ENCODE results near the gene ZFPL1.

ZFPL1 gene

GRCh38 chr11:65059959-65060824 lies 23.8 kb upstream of the ZFPL1 start:
- DNase-seq (ENCODE audit: low read depth in 1 of 2, low spot score in 1 of 2) = no peak

- DNase-seq (ENCODE audit: low read depth in 1 of 2, low spot score in 1 of 2) = no peak
Measured at GRCh38 chr11:65060913-65061408, 23.1 kb upstream of the ZFPL1 start.

DNA sequence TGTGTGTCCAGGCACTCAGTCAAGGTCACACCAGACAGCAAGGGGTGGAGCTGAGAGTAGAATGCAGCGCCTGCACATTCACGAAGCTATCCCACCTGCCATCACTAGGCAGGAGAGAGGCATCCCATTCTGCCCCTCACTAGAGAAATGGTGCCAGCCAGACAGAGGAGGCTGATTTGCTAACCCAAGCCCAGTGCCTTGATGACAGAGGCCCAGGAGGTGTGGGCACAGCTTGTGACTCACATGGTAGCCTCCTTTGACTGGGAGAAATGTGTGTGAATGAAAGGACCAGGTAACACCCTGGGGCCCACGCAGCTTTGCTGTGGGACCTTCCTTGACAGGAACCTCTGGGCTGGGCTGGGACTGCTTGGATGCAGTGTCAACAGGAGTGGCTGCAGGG lies 20.5 kb upstream of the ZFPL1 start:
- DNase-seq (ENCODE audit: low read depth in 1 of 2, low spot score in 1 of 2) = no peak

- no peak for DNase-seq (ENCODE audit: low read depth in 1 of 2, low spot score in 1 of 2)
Measured at GRCh38 chr11:65064847-65065240, 19.2 kb upstream of the ZFPL1 start.

DNA sequence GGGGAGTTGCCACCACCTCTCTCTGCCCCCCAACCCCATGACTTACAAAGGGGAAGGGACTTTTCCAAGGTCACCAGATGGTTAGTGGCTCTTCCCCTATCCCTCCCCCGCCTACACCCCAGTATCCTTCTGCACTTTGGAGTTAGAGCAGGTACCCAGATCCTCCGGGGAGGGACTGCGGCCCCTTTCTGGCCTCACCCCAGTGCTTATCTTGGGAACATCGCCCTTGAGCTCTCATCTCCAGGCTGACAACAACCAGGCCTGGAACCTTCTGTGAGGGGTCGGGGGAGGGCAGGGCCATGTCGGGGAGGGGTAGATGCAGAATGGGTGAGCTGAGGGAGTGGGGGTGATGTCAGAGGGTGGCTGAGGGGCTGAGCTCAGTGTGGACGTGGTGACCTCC lies 18.2 kb upstream of the ZFPL1 start:
- no peak for DNase-seq (ENCODE audit: low read depth in 1 of 2, low spot score in 1 of 2)

GRCh38 chr11:65066315-65066714 lies 17.7 kb upstream of the ZFPL1 start:
- DNase-seq (ENCODE audit: low read depth in 1 of 2, low spot score in 1 of 2) = no peak

GRCh38 chr11:65066805-65067291 lies 17.2 kb upstream of the ZFPL1 start:
- DNase-seq (ENCODE audit: low read depth in 1 of 2, low spot score in 1 of 2) = no peak

DNA sequence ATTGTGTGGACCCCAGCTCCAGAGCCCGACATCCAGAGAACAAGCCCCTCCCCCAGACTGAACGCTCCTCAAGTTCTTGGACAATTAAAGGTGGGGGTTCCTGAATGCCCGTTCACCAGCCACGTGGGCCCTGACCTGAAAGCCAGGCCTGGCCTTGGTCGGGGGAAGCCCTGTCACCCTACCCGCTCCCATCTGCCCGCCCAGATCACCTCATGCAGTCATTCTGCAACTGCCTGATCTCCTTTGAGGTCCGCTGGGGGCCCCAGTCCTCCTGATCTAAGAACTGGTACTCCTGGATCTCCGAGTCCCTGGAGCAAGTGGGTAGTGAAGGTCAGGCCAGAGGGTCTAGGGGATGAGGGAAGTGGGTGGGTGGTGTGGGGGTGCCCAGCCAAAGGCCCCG lies 16.6 kb upstream of the ZFPL1 start:
- DNase-seq (ENCODE audit: low read depth in 1 of 2, low spot score in 1 of 2) = no peak

GRCh38 chr11:65069217-65069616 lies 14.8 kb upstream of the ZFPL1 start:
- no peak for DNase-seq (ENCODE audit: low read depth in 1 of 2, low spot score in 1 of 2)

- DNase-seq (ENCODE audit: low read depth in 1 of 2, low spot score in 1 of 2) = no peak
Measured at GRCh38 chr11:65071907-65072630, 12.0 kb upstream of the ZFPL1 start.

DNA sequence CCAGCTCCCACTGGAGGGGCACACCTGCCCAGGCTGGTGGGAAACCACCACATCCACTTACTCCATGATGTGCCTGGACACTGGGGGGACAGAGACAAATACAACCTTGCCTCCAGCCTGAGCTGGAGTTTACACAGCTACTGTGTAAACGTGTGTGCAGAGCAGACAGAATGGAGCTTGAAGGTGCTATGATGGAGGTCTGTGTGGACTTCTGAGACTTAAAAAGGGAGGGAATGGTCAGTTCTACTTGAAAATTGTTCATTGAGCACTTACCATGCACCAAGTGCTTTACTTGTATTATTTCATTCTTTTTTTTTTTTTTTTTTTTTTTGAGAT lies 11.4 kb upstream of the ZFPL1 start:
- DNase-seq (ENCODE audit: low read depth in 1 of 2, low spot score in 1 of 2) = no peak

- no peak for DNase-seq (ENCODE audit: low read depth in 1 of 2, low spot score in 1 of 2)
Measured at GRCh38 chr11:65077451-65077850, 6.6 kb upstream of the ZFPL1 start.

- DNase-seq (ENCODE audit: low read depth in 1 of 2, low spot score in 1 of 2) = peak; percentile 44 to 63
Measured at GRCh38 chr11:65078151-65078550, 5.9 kb upstream of the ZFPL1 start.

- DNase-seq (ENCODE audit: low read depth in 1 of 2, low spot score in 1 of 2) = no peak
Measured at GRCh38 chr11:65078786-65079342, 5.2 kb upstream of the ZFPL1 start.

DNA sequence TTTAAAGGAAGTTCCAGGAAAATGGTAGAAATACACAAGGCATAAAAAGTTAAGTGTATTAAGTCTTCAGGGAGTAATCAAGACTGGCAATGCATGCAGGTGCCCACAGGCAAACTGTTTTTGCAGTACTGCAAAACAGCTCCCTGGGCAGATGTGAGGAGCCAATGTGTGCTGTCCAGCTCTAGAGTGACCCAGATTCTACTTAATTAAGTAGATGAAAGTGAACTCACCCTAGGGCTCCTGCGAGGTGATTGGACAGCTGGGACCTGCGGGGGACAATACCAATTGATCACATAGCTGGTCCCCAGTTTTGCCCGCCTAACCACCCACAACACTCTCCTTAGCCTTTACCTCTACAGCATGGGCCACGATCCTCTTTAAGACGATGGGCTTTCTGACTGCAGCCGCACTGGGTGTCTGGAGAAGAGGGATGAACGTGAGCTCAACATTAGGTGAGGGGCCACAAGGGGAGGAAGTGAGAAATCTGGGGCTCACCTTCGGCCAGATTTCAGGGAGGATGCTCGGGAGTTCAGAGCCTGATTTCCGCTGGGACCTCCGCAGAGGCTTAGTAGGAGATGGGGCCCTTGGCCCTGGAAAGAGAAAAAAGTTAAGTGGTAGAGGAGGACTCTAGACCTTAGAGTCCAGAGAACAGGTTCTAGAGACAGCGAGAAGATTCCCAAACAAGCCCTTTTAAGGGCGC lies 738 bp upstream of the ZFPL1 start:
- DNase-seq (ENCODE audit: low read depth in 1 of 2, low spot score in 1 of 2) = no peak

DNA sequence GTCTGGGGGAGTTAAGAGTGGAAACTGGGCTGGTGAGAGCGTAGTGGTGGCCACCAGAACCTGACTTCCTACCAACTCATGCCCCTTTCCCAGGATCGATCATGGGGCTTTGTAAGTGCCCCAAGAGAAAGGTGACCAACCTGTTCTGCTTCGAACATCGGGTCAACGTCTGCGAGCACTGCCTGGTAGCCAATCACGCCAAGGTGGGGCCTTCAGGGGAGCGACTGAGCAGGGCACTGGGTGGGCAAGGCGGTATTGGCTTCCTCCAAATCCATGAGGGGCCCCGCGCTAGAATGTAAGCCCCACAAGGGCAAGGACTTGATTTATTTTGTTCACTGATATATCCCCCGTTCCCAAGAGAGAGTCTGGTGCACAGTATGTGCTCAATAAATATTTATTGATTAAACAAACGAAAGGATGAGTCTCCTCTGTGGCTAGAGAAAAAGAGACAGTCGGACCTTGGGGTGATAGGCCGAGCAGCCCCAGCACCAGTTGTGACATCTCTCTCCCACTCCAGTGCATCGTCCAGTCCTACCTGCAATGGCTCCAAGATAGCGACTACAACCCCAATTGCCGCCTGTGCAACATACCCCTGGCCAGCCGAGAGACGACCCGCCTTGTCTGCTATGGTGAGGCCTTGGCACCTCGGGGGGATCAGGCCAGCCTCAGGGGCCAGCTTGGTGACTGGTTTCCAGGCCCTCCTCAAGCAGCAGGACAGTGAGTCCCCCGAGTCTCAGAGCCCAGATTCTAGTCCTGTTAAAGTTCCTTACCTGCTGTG lies 765 bp downstream of the ZFPL1 start:
- no peak for DNase-seq (ENCODE audit: low read depth in 1 of 2, low spot score in 1 of 2)

DNA sequence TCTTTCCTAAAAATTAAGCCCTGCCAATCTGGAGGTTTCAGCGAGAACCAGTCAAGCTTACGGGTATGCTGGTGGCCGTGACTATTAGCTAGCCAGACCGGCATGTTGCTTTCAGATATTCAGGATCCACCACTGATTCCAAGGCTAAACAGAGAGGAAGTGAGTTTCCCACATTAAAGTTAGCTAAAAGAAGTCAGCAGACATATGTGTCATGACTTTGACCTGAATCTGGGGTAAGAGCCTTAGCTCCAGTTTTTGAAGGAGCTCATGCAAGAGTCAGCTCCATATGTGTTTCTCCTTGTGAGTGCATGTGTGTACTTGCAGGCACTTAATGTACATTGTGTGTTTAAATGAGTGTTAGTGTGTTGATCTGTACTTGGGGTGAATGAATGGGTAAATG lies 1.4 kb downstream of the ZFPL1 start:
- DNase-seq (ENCODE audit: low read depth in 1 of 2, low spot score in 1 of 2) = no peak

GRCh38 chr11:65086809-65087208 lies 2.8 kb downstream of the ZFPL1 start:
- DNase-seq (ENCODE audit: low read depth in 1 of 2, low spot score in 1 of 2) = no peak

GRCh38 chr11:65087216-65087615 lies 3.2 kb downstream of the ZFPL1 start:
- DNase-seq (ENCODE audit: low read depth in 1 of 2, low spot score in 1 of 2) = no peak

GRCh38 chr11:65087827-65088226 lies 3.8 kb downstream of the ZFPL1 start:
- DNase-seq (ENCODE audit: low read depth in 1 of 2, low spot score in 1 of 2) = no peak

DNA sequence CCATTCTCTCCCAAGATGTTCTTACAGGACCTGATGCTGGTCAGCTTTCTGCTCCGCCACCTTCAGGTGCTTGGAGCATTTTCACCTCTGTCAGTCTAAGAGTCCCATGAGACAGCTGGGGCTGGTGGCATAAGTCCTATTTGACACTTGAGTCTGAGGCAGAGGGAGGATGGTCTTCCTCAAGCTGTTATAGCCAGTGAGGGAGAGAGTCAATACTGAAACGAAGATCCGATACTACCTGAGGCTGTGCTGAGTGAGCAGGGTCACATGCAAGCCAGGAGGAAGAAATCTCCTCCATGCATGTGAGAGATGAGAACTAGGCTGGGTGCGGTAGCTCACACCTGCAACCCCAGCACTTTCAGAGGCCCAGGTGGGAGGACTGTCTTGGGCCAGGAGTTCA lies 5.6 kb downstream of the ZFPL1 start:
- no peak for DNase-seq (ENCODE audit: low read depth in 1 of 2, low spot score in 1 of 2)
